ENCODE data around the gene RAB33B.

RAB33B gene

DNA sequence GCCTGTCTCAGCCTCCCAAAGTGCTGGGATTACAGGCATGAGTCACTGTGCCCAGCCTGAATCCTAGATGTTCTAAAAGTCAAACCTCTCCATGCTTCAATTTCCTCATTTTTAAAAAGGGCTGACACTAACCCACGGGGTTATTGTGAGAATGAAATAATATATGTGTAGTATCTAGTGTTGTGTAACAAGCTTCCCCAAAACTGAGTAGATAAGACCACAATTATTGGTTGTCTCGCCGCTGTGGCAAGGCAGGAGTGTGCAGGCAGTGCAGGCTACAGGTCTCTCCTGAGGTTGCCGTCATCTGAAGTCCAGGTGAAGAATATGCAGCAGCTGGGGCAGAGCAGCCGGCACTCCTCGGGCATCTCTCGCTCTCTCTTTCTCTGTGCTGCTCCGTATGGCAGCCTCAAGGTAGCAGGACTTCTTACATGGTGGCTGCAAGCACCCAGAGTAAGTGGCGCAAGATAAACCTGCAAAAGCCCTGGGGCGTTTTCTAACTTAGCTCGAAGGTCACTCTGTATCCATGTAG lies 30.9 kb downstream of the RAB33B start:
- Histone ChIP-seq H3K36me3 (ENCODE audit: control insufficient read depth, insufficient read depth, low read length) (no peaks in the 10 kb centered on the region), H3K9ac (ENCODE audit: low read length) (no peak overlapping the region), H3K27ac (ENCODE audit: low read depth, low read length) (no peak overlapping the region), H3K9me3 (ENCODE audit: control insufficient read depth, insufficient read depth, low read depth, low read length) (no peaks in the 10 kb centered on the region), H3K27me3 (ENCODE audit: control insufficient read depth, insufficient read depth, low read length) (no peaks in the 10 kb centered on the region), H3K4me1 (ENCODE audit: control insufficient read depth, insufficient read depth, low read length) (no peaks in the 10 kb centered on the region), H3K4me3 (ENCODE audit: low read depth, low read length) (no peak overlapping the region)

DNA sequence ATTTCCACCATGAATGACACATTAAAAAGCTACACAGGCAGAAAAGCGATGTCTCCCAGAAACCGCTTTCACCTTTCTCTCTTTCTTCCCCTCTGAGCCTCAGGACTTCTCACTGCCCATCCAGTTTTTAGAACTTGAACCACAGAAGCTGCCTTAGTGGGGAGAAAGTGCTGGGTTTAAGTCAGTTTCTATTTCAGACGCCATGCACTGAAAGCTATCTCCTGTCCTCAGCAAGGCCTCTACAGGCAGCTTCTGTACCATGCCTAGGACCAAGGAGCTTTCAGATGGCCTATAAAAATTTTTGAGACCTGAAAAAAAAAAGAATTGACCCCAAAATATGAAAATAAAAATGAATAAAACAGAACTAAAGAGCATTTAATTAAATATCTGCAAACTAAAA lies 34.5 kb downstream of the RAB33B start:
- Histone ChIP-seq H3K27ac (ENCODE audit: low read depth, low read length) (no peak overlapping the region), H3K36me3 (ENCODE audit: control insufficient read depth, insufficient read depth, low read length) (no peaks in the 10 kb centered on the region), H3K4me1 (ENCODE audit: control insufficient read depth, insufficient read depth, low read length) (0 out of 2 replicates have a peak, but pooled peaks cover 5% of the 10 kb centered on the region), H3K9ac (ENCODE audit: low read length) (no peak overlapping the region), H3K4me3 (ENCODE audit: low read depth, low read length) (no peak overlapping the region), H3K9me3 (ENCODE audit: control insufficient read depth, insufficient read depth, low read depth, low read length) (no peaks in the 10 kb centered on the region), H3K27me3 (ENCODE audit: control insufficient read depth, insufficient read depth, low read length) (no peaks in the 10 kb centered on the region)

DNA sequence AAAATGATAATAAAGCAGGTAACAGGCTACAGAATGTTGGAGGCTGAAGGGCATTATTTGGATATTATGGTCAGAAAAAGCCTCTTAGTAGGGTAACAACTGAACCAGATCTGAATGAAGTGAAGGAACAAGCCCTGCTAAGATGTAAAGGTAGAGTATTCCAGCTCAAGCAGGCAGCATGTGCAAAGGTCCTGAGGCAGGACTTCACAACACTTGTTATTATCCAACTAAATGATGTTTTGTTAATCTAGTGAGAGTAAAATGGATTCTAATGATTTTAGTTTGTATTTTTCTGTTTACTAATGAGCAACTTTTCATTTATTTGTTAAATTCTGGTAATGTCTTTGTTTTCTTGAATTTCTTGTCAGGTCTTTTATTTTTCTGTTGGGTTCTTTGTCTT lies 35.7 kb downstream of the RAB33B start:
- 0 out of 2 replicates have a peak, but pooled peaks cover 5% of the 10 kb centered on the region for H3K4me1 ChIP-seq (ENCODE audit: control insufficient read depth, insufficient read depth, low read length)
- no peak overlapping the region for H3K4me3 ChIP-seq (ENCODE audit: low read depth, low read length)
- no peaks in the 10 kb centered on the region; the same call in 1 of the 2 replicates for H3K9me3 ChIP-seq (ENCODE audit: control insufficient read depth, insufficient read depth, low read depth, low read length)
- no peaks in the 10 kb centered on the region for H3K27me3 ChIP-seq (ENCODE audit: control insufficient read depth, insufficient read depth, low read length)
- no peak overlapping the region for H3K9ac ChIP-seq (ENCODE audit: low read length)
- no peaks in the 10 kb centered on the region for H3K36me3 ChIP-seq (ENCODE audit: control insufficient read depth, insufficient read depth, low read length)
- H3K27ac ChIP-seq (ENCODE audit: low read depth, low read length) = no peak overlapping the region

DNA sequence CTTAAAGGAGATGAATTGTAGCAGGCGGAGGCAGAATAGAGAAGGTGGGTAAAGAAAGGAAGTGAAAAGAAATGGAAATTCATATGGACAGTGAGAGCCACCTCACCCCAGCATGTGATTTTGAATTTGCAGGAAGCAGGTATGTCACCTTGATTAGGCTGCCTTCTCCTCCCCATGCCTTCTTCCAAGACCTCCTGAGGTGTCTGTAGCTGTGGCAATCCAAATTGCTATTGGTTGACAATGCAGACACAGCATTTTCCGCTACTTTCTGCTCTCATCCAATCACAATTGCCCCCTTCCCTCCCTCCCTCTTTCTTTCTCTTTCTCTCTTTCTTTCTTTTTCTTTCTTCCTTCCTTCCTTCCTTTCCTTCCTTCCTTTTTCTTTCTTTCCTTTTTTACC lies 38.5 kb downstream of the RAB33B start:
- H3K9ac ChIP-seq (ENCODE audit: low read length) = no peak overlapping the region
- H3K9me3 ChIP-seq (ENCODE audit: control insufficient read depth, insufficient read depth, low read depth, low read length) = no peaks in the 10 kb centered on the region; the same call in 1 of the 2 replicates

DNA sequence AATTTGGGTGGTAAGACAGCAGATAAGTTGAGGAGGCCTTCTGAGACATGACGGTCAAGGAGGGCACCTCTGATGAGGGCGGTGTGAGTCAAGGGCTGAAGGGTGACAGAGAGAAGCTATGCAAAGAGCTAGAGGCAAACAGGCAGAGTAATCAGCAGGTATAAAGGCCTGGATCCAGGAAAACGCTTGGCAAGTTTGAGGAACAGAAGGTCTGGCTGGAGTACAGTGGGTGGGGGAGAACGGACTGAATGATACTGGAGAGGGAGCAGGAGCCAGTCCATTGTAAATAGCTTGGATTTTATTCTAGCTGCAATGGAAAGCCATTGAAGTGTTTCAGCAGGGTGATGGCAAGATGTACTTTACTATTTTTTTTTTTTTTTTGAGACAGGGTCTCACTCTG lies 39.3 kb downstream of the RAB33B start:
- Histone ChIP-seq H3K36me3 (ENCODE audit: control insufficient read depth, insufficient read depth, low read length) (no peaks in the 10 kb centered on the region), H3K9me3 (ENCODE audit: control insufficient read depth, insufficient read depth, low read depth, low read length) (no peaks in the 10 kb centered on the region; the same call in 1 of the 2 replicates), H3K27me3 (ENCODE audit: control insufficient read depth, insufficient read depth, low read length) (no peaks in the 10 kb centered on the region)

More for the DNA sequence above, 38.5 kb downstream of the RAB33B start:
- Histone ChIP-seq H3K27me3 (ENCODE audit: control insufficient read depth, insufficient read depth, low read length) (no peaks in the 10 kb centered on the region), H3K27ac (ENCODE audit: low read depth, low read length) (no peak overlapping the region), H3K4me1 (ENCODE audit: control insufficient read depth, insufficient read depth, low read length) (0 out of 2 replicates have a peak, but pooled peaks cover 5% of the 10 kb centered on the region), H3K4me3 (ENCODE audit: low read depth, low read length) (no peak overlapping the region), H3K36me3 (ENCODE audit: control insufficient read depth, insufficient read depth, low read length) (no peaks in the 10 kb centered on the region)

DNA sequence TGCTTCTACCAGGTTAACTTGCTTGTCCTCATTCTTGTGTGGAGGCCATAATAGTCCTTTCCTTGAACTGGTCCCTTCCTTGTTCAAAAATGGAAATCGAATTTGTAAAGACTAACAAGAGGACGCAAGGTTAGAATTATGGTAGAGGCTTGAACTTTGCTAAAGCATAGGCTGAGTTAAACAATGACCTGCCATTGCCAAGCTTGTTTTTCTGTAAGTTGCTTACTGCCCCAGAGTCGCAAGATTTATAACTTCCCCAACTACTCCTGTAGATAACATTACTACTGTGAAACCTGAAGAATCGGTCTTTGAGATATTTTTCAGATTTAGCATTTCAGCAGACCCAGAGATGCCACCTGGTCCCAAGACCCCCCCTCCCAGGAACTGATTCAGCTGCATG lies 45.3 kb downstream of the RAB33B start:
- Histone ChIP-seq H3K27me3 (ENCODE audit: control insufficient read depth, insufficient read depth, low read length) (no peaks in the 10 kb centered on the region), H3K36me3 (ENCODE audit: control insufficient read depth, insufficient read depth, low read length) (no peaks in the 10 kb centered on the region), H3K4me1 (ENCODE audit: control insufficient read depth, insufficient read depth, low read length) (peaks cover 9% of the 10 kb centered on the region; the same call in 1 of the 2 replicates), H3K4me3 (ENCODE audit: low read depth, low read length) (no peak overlapping the region), H3K9ac (ENCODE audit: low read length) (no peak overlapping the region), H3K9me3 (ENCODE audit: control insufficient read depth, insufficient read depth, low read depth, low read length) (no peaks in the 10 kb centered on the region), H3K27ac (ENCODE audit: low read depth, low read length) (no peak overlapping the region)

More for the DNA sequence above, 39.3 kb downstream of the RAB33B start:
- 0 out of 2 replicates have a peak, but pooled peaks cover 5% of the 10 kb centered on the region for H3K4me1 ChIP-seq (ENCODE audit: control insufficient read depth, insufficient read depth, low read length)
- H3K4me3 ChIP-seq (ENCODE audit: low read depth, low read length) = no peak overlapping the region
- no peak overlapping the region for H3K9ac ChIP-seq (ENCODE audit: low read length)
- no peak overlapping the region for H3K27ac ChIP-seq (ENCODE audit: low read depth, low read length)

DNA sequence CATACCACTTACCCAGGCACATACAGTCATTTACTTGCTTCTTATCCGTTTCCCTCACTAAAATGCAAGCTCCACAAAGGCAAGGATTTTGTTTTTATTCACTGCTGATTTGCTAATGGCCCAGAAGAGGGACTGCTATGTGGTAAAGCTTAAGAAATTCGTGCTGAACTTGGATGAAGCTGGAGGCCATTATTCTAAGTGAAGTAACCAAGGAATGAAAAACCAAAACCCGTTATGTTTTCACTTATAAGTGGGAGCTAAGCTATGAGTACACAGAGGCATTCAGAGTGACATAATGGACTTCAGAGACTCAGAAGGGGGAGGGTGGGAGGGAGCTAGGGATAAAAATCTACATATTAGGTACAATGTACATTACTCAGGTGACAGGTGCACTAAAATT lies 47.2 kb downstream of the RAB33B start:
- Histone ChIP-seq H3K9ac (ENCODE audit: low read length) (no peak overlapping the region), H3K36me3 (ENCODE audit: control insufficient read depth, insufficient read depth, low read length) (no peaks in the 10 kb centered on the region), H3K27ac (ENCODE audit: low read depth, low read length) (no peak overlapping the region), H3K4me3 (ENCODE audit: low read depth, low read length) (no peak overlapping the region), H3K4me1 (ENCODE audit: control insufficient read depth, insufficient read depth, low read length) (peaks cover 9% of the 10 kb centered on the region; the same call in 1 of the 2 replicates), H3K9me3 (ENCODE audit: control insufficient read depth, insufficient read depth, low read depth, low read length) (no peaks in the 10 kb centered on the region), H3K27me3 (ENCODE audit: control insufficient read depth, insufficient read depth, low read length) (no peaks in the 10 kb centered on the region)

DNA sequence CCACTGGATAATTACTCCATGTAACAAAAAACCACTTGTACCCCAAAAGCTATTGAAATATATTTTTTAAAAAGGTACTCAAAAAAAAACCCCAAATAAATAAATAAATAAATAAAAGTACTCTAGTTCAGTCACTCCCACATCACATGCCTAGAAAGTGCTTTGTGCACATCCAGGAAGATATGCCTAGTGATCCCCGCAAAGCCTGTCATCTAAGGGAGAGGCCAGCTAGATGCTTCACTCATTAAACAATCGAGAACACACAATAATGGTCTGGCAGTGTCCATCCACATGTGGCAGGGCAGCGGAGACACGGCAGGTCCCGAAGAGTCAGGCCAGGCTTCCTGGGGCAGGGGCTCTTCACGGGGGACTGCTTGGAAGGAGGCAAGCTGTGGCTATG lies 47.6 kb downstream of the RAB33B start:
- Histone ChIP-seq H3K4me3 (ENCODE audit: low read depth, low read length) (no peak overlapping the region), H3K9me3 (ENCODE audit: control insufficient read depth, insufficient read depth, low read depth, low read length) (no peaks in the 10 kb centered on the region), H3K27ac (ENCODE audit: low read depth, low read length) (no peak overlapping the region), H3K4me1 (ENCODE audit: control insufficient read depth, insufficient read depth, low read length) (peaks cover 9% of the 10 kb centered on the region; the same call in 1 of the 2 replicates), H3K36me3 (ENCODE audit: control insufficient read depth, insufficient read depth, low read length) (no peaks in the 10 kb centered on the region), H3K9ac (ENCODE audit: low read length) (no peak overlapping the region), H3K27me3 (ENCODE audit: control insufficient read depth, insufficient read depth, low read length) (no peaks in the 10 kb centered on the region)

DNA sequence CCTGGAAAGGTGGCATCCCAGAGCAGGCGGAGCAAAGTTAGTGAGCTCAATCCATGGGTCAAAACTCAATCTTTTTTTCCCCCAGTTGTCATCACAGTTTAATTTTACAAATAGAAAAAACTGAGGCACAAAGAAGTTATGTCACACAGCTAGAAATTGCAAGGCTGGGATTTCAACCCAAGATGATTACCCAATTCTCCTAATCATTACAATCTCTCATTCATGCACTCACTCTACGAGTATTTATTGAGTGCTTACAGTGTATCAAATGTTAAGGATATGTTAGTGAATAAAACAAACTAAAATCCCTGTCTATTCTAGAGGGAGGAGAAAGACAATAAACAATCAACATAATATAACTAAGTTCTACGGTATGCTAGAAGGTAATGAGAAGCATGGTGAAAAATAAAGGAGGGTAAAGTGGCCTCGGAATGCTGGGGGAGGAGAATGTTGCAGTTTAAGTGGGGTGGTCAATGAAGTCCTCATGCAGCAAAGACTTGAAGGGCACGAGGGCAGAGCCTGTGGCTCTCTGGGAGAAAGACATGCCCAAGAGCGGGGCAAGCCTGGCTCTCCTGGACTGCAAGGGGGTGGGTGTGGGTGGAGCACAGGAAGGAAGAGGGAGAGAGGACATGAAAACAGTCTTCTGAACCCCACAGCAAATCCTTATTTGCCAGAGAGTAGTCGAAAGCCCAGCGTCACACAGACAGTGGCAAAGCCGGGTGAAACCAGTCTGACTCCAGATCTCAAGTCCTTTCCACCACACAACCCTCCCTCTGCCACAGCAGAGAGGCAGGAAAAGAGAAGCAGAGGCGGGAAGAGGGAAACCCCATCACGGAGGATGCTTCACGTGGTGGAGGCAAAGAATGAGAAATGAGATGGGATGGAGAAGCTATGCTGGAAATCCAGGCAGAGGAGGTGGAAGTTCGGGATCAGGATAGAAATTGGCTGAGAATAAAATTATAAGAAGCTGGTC lies 48.3 kb downstream of the RAB33B start:
- H3K4me3 ChIP-seq (ENCODE audit: low read depth, low read length) = no peak overlapping the region
- H3K27me3 ChIP-seq (ENCODE audit: control insufficient read depth, insufficient read depth, low read length) = no peaks in the 10 kb centered on the region
- 0 out of 2 replicates have a peak, but pooled peaks cover 2% of the 10 kb centered on the region for H3K36me3 ChIP-seq (ENCODE audit: control insufficient read depth, insufficient read depth, low read length)
- no peak overlapping the region for H3K27ac ChIP-seq (ENCODE audit: low read depth, low read length)
- no peak overlapping the region for H3K9ac ChIP-seq (ENCODE audit: low read length)
- peaks cover 9% of the 10 kb centered on the region; the same call in 1 of the 2 replicates for H3K4me1 ChIP-seq (ENCODE audit: control insufficient read depth, insufficient read depth, low read length)
- H3K9me3 ChIP-seq (ENCODE audit: control insufficient read depth, insufficient read depth, low read depth, low read length) = no peaks in the 10 kb centered on the region

DNA sequence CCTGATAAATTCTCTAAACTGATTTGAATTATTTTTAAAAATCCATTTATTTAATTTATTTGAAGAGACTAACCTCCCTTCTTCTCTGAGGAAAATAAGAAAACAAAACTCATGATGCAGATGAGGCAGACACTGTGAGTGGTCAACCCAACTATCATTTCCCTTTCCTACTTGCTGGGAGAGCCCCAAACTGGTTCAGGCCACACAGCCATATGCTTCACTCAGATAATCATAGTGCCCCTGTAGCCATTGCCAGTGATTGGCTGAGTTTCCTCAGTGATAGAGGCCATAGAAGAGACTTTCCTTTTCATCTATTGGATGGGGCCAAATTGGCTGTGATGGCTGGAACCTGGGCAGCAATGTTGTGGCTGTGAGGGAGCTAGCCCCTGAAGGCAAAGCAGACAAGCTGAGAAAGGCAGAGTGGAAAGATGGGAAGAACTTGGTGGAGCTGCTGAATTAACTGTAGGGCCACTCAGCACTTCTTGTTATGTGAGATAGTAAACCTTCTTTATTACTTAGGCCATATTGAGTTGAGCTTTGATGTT lies 49.8 kb downstream of the RAB33B start:
- Histone ChIP-seq H3K9me3 (ENCODE audit: control insufficient read depth, insufficient read depth, low read depth, low read length) (no peaks in the 10 kb centered on the region), H3K4me1 (ENCODE audit: control insufficient read depth, insufficient read depth, low read length) (peaks cover 9% of the 10 kb centered on the region; the same call in 1 of the 2 replicates), H3K9ac (ENCODE audit: low read length) (no peak overlapping the region), H3K27me3 (ENCODE audit: control insufficient read depth, insufficient read depth, low read length) (no peaks in the 10 kb centered on the region), H3K4me3 (ENCODE audit: low read depth, low read length) (no peak overlapping the region), H3K27ac (ENCODE audit: low read depth, low read length) (no peak overlapping the region), H3K36me3 (ENCODE audit: control insufficient read depth, insufficient read depth, low read length) (peaks cover 2% of the 10 kb centered on the region; the same call in 1 of the 2 replicates)

DNA sequence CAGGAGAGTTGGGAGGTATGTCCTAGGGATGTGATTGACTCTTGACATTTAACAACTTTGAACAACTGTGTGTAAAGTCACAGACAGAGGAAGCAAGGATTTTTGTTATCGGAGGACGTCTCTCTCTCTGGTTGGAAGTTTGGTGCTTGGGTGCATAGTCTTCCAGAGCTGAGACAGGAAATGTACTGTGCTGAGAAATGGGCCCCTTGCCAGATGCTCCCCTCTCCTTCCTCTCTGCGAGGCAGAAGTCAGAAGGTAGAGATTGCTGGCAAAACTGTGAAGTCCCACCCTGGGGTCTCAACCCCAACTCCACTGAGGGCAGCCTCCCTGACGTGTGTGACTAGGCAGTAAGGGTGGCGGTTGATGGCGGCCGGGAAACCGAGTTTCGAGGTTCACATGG lies 52.9 kb downstream of the RAB33B start:
- Histone ChIP-seq H3K9me3 (ENCODE audit: control insufficient read depth, insufficient read depth, low read depth, low read length) (no peaks in the 10 kb centered on the region), H3K27ac (ENCODE audit: low read depth, low read length) (no peak overlapping the region), H3K4me1 (ENCODE audit: control insufficient read depth, insufficient read depth, low read length) (peaks cover 11% of the 10 kb centered on the region; the same call in 1 of the 2 replicates), H3K4me3 (ENCODE audit: low read depth, low read length) (no peak overlapping the region), H3K36me3 (ENCODE audit: control insufficient read depth, insufficient read depth, low read length) (peaks cover 9% of the 10 kb centered on the region; the same call in 1 of the 2 replicates), H3K27me3 (ENCODE audit: control insufficient read depth, insufficient read depth, low read length) (no peaks in the 10 kb centered on the region), H3K9ac (ENCODE audit: low read length) (no peak overlapping the region)

All from HUES6 (cell line).